DMS 273 (cell line): ENCODE results near the gene VPS35.

ENCODE experiments used
- DNase-seq: peaks from one replicate; lab custom pipeline; 2025; ENCODE audit not compliant: unreplicated experiment; lab: John Stamatoyannopoulos, UW

The VPS35 gene

GRCh38 chr16:46688654-46689364 lies at the start of gene VPS35:
Gene VPS35 (minus strand): TSS chr16:46689178. CDS start chr16:46689133, 45 bp downstream.
- peak; percentile 99 for DNase-seq

- no peak for DNase-seq
Observed at GRCh38 chr16:46737621-46738214, 48.7 kb upstream of the VPS35 start.

- DNase-seq: no peak
Observed at GRCh38 chr16:46736695-46737094, 47.7 kb upstream of the VPS35 start.

- DNase-seq: no peak
Observed at GRCh38 chr16:46733319-46733830, 44.4 kb upstream of the VPS35 start.

GRCh38 chr16:46732561-46732960 lies 43.6 kb upstream of the VPS35 start:
- DNase-seq: no peak

- no peak for DNase-seq
Observed at GRCh38 chr16:46731691-46732555, 42.9 kb upstream of the VPS35 start.

- DNase-seq: no peak
Observed at GRCh38 chr16:46730801-46731690, 42.1 kb upstream of the VPS35 start.

- no peak for DNase-seq
Observed at GRCh38 chr16:46730126-46730525, 41.1 kb upstream of the VPS35 start.

GRCh38 chr16:46729326-46729995 lies 40.5 kb upstream of the VPS35 start:
- DNase-seq: no peak

GRCh38 chr16:46728806-46729205 lies 39.8 kb upstream of the VPS35 start:
- DNase-seq: no peak

GRCh38 chr16:46727630-46728029 lies 38.7 kb upstream of the VPS35 start:
- no peak for DNase-seq

- DNase-seq: no peak
Observed at GRCh38 chr16:46727184-46727583, 38.2 kb upstream of the VPS35 start.

- DNase-seq: peak; percentile 19
Observed at GRCh38 chr16:46721885-46722284, 32.9 kb upstream of the VPS35 start.

GRCh38 chr16:46720619-46721018 lies 31.6 kb upstream of the VPS35 start:
- DNase-seq: no peak

- no peak for DNase-seq
Observed at GRCh38 chr16:46719528-46719927, 30.6 kb upstream of the VPS35 start.

- DNase-seq: no peak
Observed at GRCh38 chr16:46718214-46718613, 29.2 kb upstream of the VPS35 start.

- DNase-seq: peak; percentile 11
Observed at GRCh38 chr16:46717692-46718091, 28.7 kb upstream of the VPS35 start.

GRCh38 chr16:46715769-46716305 lies 26.9 kb upstream of the VPS35 start:
- no peak for DNase-seq

GRCh38 chr16:46714797-46715591 lies 26.0 kb upstream of the VPS35 start:
- DNase-seq: no peak
